ENCODE results near the gene KLHL18.
"Not testable (repeated sequence)": the region's sequence is repeated elsewhere in the genome, so short reads cannot be mapped to it uniquely, and the experiment has no call there.

Gene KLHL18

DNA sequence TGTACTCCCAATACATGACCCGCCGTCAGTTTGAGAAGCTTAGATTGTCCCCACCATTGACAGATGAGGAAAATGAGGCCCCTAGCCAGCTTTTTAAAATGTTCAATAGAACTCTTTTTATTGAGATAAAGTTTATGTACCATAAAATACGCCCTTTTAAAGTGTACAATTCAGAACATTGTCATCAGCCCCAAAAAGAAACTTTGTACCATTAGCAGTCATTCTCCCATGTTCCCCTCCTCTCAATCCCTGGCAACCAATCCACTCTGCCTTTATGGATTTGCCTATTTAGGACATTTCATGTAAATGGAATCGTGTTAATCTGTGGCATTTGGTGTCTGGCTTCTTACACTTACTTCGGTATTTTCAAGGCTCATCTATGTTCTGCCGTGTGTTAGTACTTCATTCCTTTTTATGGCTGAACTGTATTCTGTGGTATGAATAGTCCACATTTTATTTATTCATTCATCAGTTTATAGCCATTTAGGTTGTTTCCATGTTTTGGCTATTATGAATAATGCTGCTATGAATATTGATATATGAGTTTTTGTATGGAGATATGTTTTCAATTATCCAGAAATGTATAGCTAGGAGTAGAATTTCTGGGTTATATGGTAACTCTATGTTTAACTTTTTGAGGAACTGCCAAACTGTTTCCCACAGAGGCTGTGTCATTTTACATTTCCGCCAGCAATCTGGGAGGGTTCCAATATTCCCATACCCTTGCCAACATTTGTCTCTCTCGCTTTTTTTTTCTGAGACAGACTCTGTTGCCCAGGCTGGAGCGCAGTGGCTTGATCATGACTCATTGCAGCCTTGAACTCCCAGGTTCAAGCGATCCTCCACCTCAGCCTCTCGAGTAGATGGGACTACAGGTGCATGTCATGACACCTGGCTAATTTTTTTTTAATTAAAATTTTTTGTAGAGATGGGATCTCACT, 82.7 kb downstream of the KLHL18 start:
- no peak for DNase-seq

DNA sequence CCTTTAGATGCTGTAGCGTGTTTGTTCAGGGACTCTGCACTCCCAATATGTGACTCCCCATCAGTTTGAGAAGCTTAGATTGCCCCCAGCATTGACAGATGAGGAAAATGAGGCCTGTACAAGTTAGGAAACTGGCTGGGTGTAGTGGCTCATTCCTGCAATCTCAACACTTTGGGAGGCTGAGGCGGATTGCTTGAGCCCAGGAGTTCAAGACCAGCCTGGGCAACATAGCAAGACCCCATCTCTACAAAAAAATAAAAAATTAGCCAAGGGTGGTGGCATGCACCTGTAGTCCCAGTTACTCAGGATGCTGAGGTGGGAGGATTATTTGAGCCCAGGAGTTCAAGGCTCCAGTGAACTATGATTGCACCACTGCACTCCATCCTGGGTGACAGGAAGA, 84.1 kb downstream of the KLHL18 start:
- DNase-seq = no peak

DNA sequence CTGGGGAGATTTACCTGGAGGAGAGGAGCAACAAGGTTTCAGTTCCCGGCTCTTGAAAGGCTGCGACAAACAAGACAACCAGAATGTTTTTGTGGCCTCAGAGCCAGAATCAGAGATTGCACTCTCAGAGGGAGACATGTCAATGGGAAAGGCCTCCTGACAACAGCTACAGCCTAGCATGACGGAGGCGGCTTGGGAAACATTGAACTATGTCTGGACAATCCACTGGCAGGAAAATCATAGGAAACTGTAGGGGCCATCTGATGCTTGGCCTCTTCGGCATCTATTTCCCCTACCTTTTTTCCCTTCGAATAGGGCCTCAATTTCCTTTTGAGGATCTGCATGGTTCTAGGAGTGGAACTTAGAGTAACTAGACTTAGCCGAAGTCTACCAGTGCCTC, 84.9 kb downstream of the KLHL18 start:
- no peak for DNase-seq

DNA sequence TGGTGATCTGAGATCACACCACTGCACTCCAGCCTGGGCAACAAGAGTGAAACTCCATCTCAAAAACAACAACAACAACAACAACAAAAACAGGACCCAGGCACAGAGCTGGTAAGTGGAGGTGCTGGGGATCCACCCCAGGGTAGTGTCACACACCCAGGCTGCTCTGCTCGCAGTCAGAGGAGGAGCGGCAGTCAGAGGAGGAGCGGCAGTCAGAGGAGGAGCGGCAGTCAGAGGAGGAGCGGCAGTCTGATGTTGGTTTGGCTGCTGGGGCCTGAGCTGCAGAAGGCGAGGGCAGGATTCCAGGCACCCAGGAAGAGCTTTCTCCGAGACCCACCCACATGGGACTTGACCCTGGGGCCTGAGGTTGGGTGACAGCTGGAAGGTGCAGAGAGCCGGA, 87.3 kb downstream of the KLHL18 start:
- not testable (repeated sequence) for DNase-seq

DNA sequence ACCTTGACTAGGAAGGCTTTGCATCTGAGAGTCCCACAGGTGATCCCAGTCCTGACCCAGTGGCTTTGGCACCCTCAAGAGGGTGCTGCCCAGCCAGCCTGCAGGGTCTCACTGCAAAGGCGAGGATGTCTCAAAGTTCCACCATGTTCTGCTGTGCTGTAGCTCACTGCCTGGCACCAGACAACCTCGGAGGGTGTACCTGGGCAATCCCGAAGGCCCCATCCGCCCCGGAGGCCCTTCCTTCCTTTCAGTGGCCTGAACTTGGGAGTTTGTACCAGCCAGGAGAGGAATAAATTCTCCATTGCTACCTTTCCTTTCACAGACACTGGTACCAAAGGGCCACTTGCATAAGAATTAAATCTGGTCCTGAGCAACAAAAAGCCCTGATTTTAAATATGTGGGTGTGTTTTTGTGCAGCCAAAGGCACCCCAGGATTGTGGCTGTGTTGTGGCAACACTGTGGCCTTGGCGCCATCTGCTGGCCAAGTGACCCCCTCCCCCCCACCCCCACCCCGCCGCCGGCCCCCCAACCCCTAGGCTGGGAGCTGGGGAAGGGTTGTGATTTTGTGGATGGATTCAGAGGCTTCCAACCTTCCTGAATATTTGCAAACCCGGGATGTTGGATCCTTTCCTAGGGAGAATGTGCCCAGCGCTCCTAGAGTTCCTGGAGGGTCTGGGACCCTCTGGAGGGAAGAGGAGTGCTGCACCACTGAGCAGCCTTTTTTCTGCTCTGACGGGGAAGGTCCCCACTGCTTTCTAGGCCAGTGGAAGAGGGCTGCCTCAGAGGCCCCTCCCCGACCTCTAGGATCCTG, 88.3 kb downstream of the KLHL18 start:
- DNase-seq = peak in 2 of 4 experiments; percentile 7 to 30

DNA sequence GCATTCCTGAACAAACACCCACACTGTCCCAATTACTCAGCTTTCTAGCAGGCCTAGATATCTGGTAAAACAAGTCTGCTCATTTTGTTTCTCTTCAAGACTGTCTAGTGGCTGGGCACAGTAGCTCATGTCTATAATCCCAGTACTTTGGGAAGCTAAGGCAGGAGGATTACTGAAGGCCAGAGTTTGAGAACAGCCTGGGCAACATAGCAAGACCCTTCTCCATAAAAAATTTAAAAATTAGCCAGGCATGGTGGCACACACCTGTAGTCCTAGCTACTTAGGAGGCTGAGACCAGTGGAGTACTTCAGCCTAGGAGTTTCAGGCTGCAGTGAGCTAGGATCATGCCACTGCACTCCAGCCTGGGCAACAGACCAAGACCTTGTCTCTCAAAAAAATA, 91.8 kb downstream of the KLHL18 start:
- DNase-seq = no peak

DNA sequence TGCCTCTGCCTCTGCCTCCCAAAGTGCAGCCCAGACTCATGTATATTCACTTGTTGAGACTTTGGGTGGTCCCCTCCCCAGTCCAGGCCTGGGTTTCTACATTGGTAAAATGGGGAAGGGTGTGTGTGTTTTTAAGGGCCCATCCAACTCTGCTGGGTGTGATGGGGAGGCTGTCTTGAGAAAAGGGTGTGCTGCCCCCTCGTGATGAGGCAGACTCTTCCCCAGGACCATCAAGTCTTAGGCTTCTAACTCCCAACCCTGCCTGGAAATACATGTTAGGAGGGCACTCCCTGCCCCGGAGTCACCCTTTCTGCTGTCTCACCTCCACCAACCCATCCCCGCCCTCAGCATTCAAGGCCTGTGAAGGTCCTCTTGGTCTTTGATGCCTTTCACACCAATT, 93.6 kb downstream of the KLHL18 start:
- no peak for DNase-seq

DNA sequence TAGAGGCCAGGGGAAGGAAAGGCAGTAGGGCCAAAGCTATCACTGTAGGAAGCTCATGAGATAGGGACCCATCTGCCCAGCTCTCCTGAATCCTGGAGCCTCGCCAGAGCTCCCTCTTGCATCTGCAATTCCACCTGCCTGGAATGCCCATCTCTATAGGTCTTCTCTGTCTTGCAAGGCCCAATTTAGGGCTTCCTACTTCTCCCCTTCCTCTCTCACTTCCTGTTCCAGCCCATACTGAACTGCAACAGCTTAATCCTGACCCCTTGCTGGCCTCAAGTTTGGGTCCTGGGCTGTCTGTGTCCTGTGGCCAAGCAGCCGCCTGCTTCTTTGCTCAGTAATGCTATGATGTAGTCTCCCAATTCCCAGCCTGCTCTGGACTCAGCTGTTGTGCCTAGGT, 94.4 kb downstream of the KLHL18 start:
- no peak for DNase-seq

DNA sequence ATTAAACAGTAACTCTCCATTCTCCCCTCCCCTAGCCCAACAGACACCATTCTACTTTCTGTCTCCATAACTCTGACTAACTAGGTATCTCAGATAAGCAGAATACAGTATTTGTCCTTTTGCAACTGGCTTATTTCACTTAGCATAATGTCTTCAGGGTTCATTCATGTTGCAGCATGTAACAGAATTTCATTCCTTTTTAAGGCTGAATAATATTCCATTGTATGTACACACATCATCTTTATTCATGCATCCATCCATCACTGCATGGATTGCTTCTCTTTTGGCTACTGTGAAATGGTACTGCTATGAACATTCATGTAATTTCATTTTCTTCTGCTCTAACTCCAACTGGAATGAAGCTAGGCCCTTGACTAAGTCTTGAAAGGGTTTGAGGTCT, 96.1 kb downstream of the KLHL18 start:
- DNase-seq = no peak

DNA sequence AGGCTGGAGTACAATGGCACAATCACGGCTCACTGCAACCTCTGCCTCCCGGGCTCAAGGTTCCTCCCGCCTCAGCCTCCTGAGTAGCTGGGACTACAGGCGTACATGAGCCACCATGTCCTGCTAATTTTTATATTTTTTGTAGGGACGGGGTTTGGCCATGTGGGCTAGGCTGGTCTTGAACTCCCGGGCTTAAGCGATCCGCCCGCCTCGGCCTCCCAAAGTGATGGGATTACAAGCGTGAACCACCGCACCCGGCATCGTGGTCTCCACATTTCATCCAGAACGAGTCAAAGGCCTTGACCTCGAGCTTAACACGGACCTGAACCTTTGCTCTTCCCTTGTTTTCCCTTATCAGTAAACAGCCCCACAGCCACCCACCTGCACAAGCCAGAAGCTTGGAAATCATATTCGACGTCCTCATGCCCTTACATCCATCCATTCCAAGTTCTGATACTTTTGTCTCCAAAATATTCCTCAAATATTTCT, 96.7 kb downstream of the KLHL18 start:
- no peak for DNase-seq

DNA sequence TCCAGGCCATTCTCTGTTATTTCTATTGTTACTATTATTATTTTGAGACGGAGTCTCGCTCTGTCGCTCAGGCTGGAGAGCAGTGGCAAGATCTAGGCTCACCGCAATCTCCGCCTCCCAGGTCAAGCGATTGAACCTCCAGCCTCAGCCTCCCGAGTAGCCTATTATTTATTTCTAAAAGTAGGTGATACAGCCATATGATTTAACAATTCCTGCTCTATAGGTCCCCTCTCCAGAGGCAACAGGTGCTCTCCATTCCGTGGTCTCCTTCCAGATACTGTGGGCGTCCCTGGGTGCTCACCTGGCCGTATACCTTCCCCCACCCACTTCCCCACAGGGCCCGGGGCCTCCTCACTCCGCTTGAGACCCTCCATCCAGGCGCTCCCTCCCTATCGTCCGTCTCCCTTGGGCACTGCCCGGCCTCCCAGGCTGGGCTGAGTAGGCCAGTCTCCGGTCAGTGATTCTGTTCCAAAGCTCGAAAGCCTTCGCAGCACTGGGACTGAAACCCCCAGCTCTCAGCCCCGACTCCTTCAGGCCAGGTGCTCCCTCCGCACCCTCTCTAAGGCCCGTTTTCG, 97.4 kb downstream of the KLHL18 start:
- no peak for DNase-seq

DNA sequence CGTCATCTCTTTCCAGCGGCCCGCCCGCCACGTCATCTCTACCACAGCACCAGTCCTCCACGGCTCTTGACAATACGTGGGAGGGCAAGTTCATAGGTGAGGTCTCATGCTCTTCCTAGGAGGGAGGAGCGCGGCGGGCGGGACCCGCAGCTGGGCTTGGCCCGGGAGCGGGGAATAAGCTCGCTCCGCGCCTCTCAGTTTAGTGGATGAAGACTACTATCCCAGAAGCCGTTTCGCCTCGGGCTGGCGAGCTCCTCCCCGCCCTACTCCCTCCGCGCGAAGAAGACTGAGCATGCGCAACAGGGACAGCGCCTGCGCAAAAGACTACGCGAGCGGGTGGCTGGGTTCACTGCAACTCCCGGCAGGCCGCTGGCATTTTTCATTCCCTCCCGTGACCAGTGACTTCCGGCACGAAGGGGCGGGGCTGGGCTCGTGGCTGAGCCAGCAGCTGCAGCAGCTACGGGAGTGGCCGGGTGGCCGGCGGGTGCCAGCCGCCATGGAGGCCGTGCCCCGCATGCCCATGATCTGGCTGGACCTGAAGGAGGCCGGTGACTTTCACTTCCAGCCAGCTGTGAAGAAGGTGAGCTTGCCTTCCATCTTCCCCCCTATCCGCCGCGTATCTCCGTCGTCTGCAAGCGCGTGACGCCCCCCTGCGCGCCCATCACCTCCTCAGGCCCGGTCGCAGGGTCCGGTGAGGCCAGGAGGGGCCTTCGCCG, 98.0 kb downstream of the KLHL18 start, which contains the start of gene PTPN23:
PTPN23 (plus strand) TSS at position 421 of the 716 bp plus-strand sequence; CDS start at position 497, 76 bp downstream.
- DNase-seq = peak; percentile 95 to 99 (median 97)

DNA sequence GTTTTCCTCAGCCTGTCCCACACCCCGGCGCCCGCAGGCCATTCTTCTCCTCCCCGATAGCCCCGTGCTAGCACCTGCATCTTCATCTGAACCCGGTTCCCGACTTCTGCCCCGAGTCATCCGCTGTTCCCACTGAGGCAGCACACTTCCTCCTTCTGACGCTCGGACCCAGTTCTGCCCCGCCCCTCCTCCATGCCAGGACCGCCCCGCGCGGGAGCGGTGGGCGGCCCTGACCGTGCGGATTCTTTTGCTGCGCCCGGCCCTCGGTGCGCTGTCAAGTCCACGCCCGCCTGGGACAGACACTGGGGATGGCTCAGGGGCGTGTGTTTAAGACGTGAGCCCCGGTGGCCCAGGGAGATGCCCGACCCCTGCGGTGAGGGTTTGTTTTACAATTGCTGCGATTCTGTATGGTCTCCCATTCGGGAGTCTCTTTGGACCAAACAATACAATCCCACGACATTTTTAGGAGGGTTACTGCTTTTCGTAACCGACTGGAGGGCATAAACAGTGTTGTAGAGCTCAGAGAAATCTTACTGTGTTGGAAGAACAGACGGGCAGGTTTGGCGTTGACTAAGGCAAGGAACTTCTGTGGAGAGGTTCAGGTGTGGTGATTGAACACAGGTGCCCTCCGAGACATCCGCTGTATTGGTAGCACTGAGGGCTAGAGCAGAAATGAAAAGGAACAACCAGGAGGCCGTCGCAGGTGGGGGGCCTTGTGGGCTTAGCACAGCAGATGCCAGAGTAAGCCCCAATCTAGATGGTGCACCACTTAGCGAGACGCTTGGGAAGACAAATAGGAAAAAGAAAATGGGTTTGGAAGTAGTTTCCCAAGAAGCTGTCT, 98.8 kb downstream of the KLHL18 start:
- peak; percentile 22 to 41 (median 32) for DNase-seq

DNA sequence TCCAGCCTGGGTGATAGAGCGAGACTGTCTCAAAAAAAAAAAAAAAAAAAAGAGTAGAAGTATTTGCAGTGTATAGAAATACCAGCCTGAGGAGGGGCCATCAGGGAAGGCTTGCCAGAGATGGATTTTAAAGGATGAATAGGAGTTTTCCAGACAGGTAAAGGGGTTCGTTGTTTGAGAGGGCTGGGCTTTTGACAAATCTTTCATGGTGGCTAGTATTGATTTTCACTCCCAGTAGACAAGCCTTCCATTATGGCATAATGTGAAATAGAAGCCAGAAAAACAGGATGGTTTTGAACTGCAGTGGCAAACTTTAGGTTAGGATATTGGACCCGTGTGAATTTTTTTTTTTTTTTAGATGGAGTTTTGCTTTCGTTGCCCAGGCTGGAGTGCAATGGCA, 101.7 kb downstream of the KLHL18 start:
- DNase-seq = no peak

DNA sequence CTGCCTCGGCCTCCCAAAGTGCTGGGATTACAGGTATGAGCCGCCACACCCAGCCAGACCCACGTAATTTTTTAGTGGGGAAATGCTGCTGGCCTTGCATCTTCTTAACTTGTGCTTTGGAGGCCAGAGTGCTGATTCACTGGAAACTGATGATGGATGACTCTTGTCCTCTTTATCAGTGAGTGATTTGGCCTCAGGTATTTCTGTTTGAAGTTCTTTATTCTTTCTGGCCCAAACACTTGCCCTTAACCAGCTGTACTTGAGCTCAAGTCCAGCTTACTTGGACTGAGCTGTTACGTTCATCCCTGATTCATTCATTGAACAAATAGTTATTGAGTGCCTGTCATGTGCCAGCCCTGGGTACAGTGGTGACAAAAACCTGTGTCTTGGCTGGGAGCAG, 102.3 kb downstream of the KLHL18 start:
- no peak for DNase-seq

DNA sequence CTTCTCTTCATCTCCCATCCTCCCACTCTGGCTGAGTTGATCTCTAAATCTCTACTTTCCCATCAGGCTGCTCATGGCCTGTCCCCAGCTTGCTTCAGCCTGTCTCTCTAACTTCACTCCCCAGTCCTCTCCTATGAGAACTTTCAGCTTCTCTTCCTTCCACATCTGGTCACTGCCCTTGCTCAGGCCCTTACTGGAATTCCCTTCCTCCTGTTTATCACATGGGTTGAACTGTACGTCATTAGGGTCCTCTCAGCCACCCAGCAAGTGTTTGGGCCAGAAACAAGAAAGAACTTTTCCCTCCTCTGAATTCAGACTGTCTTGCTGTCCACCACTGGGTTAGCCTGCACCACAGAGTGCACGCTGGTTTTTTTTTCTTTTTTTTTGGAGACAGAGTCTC, 103.1 kb downstream of the KLHL18 start:
- no peak for DNase-seq

DNA sequence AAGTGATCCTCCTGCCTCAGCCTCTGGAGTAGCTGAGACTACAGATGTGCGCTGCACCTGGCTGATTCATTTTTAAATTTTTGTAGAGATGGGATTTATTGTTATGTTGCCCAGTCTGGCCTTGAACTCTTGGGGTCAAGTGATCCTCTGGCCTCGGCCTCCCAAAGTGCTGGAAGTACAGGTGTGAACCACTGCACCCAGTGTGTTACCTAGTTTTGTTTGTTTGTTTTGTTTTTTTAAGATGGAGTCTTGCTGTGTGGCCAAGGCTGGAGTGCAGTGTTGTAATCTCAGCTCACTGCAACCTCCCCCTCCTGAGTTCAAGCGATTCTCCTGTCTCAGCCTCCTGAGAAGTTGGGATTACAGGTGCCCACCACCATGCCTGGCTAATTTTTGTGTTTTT, 110.2 kb downstream of the KLHL18 start:
- no peak for DNase-seq

DNA sequence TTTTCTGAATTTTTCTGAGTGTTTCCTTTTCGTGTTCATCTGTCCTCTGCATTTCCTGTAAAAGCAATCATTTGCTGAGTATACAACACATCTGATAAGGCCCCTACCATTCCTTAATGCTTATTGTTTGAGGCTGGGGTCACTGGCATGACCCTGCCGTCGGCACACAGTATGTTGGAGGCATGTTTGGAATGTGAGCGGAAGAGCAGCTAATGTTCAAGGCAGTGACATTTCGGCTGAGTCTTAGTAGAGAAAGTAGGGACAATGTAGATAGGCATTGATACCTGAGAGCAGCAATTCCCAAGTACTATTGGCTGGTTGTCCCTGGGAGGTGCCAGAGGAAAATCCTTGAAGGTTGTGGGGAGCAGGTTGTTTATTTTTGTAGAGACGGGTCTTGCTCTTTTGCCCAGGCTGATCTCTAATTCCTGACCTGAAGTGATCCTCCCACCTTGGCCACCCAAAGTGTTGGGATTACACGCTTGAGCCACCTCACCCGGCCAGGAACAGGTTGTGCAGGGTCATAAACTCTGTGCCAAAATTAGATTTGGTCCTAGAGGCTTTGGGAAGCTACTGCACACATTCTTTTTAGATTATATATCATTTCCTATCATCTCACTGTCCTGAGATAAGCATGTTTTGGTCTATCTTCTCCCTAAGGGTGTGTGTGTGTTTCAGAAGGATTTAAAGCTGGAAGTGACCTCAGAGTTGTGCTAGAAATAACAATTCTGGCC, 111.6 kb downstream of the KLHL18 start:
- no peak for DNase-seq

DNA sequence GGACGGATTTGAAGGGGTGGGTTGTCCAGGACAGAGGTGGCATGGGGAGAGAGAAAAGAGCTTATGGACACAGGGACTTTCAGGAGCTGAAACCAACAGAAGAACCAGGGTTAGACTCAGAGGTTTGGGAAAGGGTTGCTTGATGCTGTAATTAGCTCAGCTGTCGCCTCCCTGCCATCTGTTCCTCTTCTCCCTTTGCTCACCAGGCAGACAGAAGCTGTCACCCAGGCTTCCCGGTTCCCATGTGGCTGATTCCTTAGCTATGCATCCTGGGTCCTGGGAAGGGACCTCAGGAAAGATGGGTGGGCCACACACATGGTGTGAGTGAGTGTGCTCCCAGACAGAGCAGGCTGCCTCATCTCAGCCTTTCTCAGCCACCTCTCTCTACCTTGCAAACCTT, 112.1 kb downstream of the KLHL18 start:
- DNase-seq = no peak
